HUES6 (cell line): ENCODE results near the gene LY6G5B.
A peak's percentile ranks its signal among the peaks of the same experiment; 100 is the strongest.

Experiments
- H3K27ac ChIP-seq: 2 replicates; pipeline ENCODE4 v1.7.0; 2013; ENCODE audit warnings: low read depth, mild to moderate bottlenecking, low read length, inconsistent platforms
- H3K27me3 ChIP-seq: 2 replicates; pipeline ENCODE4 v1.6.1; 2013; ENCODE audit warnings: low read length; ENCODE audit not compliant: control insufficient read depth, insufficient read depth
- H3K36me3 ChIP-seq: 2 replicates; pipeline ENCODE4 v1.6.1; 2013; ENCODE audit warnings: low read length; ENCODE audit not compliant: control insufficient read depth, insufficient read depth
- H3K4me1 ChIP-seq: 2 replicates; pipeline ENCODE4 v1.6.1; 2013; ENCODE audit warnings: low read length; ENCODE audit not compliant: control insufficient read depth, insufficient read depth
- H3K4me3 ChIP-seq: 2 replicates; pipeline ENCODE4 v1.5.1; 2013; ENCODE audit warnings: low read depth, low read length
- H3K9ac ChIP-seq: one replicate; pipeline ENCODE4 v1.6.1; 2013; ENCODE audit warnings: mild to moderate bottlenecking, low read length
- H3K9me3 ChIP-seq: 2 replicates; pipeline ENCODE4 v1.6.1; 2013; ENCODE audit warnings: low read depth, low read length; ENCODE audit not compliant: control insufficient read depth, insufficient read depth

The LY6G5B gene

GRCh38 chr6:31641370-31641769, 28.4 kb upstream of the LY6G5B start:
- Histone ChIP-seq H3K4me1 (no peaks in the 10 kb centered on the region), H3K4me3 (no peak overlapping the region), H3K9ac (no peak overlapping the region), H3K9me3 (no peaks in the 10 kb centered on the region), H3K27ac (no peak overlapping the region), H3K27me3 (no peaks in the 10 kb centered on the region), H3K36me3 (peaks cover 94% of the 10 kb centered on the region)

- Histone ChIP-seq H3K27me3 (no peaks in the 10 kb centered on the region), H3K4me3 (no peak overlapping the region), H3K27ac (no peak overlapping the region), H3K9ac (no peak overlapping the region), H3K4me1 (no peaks in the 10 kb centered on the region), H3K9me3 (no peaks in the 10 kb centered on the region), H3K36me3 (peaks cover 91% of the 10 kb centered on the region)
These were observed 26.8 kb upstream of the LY6G5B start for GRCh38 chr6:31642798-31643570.

GRCh38 chr6:31643818-31644454, 25.8 kb upstream of the LY6G5B start:
- H3K9ac ChIP-seq, result no peak overlapping the region
- no peak overlapping the region for H3K4me3 ChIP-seq
- no peaks in the 10 kb centered on the region for H3K4me1 ChIP-seq
- no peaks in the 10 kb centered on the region for H3K27me3 ChIP-seq
- peaks cover 94% of the 10 kb centered on the region for H3K36me3 ChIP-seq
- no peak overlapping the region for H3K27ac ChIP-seq
- no peaks in the 10 kb centered on the region for H3K9me3 ChIP-seq

DNA sequence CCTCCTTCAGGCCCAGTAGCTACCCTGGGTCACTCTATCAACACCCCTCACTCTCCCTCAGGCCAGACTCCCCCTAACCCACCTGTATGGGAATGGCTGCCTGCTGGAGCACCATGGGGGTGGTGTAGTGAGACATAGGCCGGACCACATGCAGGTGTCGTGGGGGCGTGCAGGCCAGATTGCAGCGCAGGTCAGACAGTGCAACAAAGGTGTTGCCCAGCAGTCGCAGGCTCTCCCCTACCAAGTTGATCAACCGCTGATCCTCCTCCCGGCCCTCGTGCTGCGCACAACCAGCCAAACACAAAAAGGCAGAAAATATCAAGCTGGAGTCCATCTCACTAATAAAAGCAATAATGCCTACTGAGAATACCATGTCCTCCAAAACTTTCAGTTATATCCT, 24.5 kb upstream of the LY6G5B start:
- Histone ChIP-seq H3K4me1 (no peaks in the 10 kb centered on the region), H3K36me3 (peaks cover 92% of the 10 kb centered on the region), H3K9ac (no peak overlapping the region)

GRCh38 chr6:31651602-31652191, 18.1 kb upstream of the LY6G5B start:
- Histone ChIP-seq H3K4me1 (no peaks in the 10 kb centered on the region), H3K36me3 (peaks cover 38% of the 10 kb centered on the region), H3K9me3 (no peaks in the 10 kb centered on the region), H3K27me3 (no peaks in the 10 kb centered on the region), H3K9ac (peak overlapping the region; percentile 98), H3K27ac (no peak overlapping the region), H3K4me3 (peak overlapping the region; percentile 85)

More for the DNA sequence above, 24.5 kb upstream of the LY6G5B start:
- Histone ChIP-seq H3K4me3 (no peak overlapping the region), H3K27me3 (no peaks in the 10 kb centered on the region), H3K9me3 (no peaks in the 10 kb centered on the region), H3K27ac (no peak overlapping the region)

- Histone ChIP-seq H3K9ac (peak overlapping the region; percentile 98), H3K36me3 (peaks cover 35% of the 10 kb centered on the region), H3K9me3 (no peaks in the 10 kb centered on the region), H3K4me3 (peak overlapping the region; percentile 85), H3K27me3 (no peaks in the 10 kb centered on the region), H3K27ac (peak overlapping the region; percentile 98), H3K4me1 (no peaks in the 10 kb centered on the region)
These were observed 16.7 kb upstream of the LY6G5B start for GRCh38 chr6:31652925-31653724.

DNA sequence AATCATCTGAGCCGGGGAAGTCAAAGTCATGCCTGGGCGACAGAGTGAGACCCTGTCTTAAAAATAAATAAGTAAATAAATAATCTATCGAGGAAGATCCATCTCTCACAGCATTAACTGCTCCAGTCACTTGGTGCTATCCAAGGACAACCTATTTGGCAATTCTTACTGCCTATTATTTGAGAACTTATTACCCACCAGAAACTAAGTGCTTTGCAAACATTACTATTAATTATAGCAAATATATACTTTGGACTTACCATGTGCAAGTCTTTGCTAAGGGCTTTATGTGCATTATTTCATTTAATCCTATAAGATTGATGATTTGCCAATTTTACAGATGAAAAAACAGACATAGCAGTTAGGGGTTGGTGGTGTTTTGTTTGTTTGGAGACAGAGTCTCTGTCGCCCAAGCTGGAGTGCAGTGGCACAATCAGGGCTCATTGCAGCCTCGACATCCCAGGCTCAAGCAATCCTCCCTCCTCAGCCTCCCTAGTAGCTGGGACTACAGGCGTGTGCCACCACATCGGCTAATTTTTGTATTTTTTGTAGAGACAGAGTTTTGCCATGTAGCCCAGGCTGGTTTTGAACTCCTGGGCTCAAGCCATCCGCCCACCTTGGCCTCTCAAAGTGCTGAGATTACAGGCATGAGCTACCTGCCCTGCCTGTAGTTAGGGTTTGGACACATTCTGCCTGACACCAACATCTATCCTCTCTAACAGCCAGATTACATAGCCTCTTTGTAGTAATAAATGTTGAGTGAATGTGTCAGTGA, 15.0 kb upstream of the LY6G5B start:
- H3K27me3 ChIP-seq, result no peaks in the 10 kb centered on the region
- H3K36me3 ChIP-seq, result peaks cover 18% of the 10 kb centered on the region
- H3K9ac ChIP-seq, result no peak overlapping the region
- H3K4me1 ChIP-seq, result peaks cover 4% of the 10 kb centered on the region
- H3K27ac ChIP-seq, result no peak overlapping the region
- no peaks in the 10 kb centered on the region for H3K9me3 ChIP-seq
- H3K4me3 ChIP-seq, result no peak overlapping the region

- no peak within 1 kb of the TSS for H3K4me3 ChIP-seq
- peaks cover 4% of the 10 kb centered on the region for H3K4me1 ChIP-seq
- H3K9me3 ChIP-seq, result no peaks in the 10 kb centered on the region
- H3K9ac ChIP-seq, result no peak within 1 kb of the TSS
- no peak within 1 kb of the TSS for H3K27ac ChIP-seq
- H3K27me3 ChIP-seq, result no peaks in the 10 kb centered on the region
- peaks cover 14% of the 10 kb centered on the region for H3K36me3 ChIP-seq
These were observed 14.2 kb upstream of the LY6G5B start, which contains the start of gene APOM for GRCh38 chr6:31655349-31656237. Gene APOM (plus strand): TSS chr6:31655894. CDS start chr6:31655967, 73 bp downstream.

GRCh38 chr6:31657406-31658157, 12.2 kb upstream of the LY6G5B start:
- Histone ChIP-seq H3K27ac (no peak overlapping the region), H3K9me3 (no peaks in the 10 kb centered on the region), H3K9ac (no peak overlapping the region), H3K36me3 (peaks cover 19% of the 10 kb centered on the region), H3K4me1 (peaks cover 9% of the 10 kb centered on the region), H3K4me3 (no peak overlapping the region), H3K27me3 (no peaks in the 10 kb centered on the region)
